Astrocyte of the hippocampus (primary cell): Measurements from ENCODE around the gene FMN1.

ENCODE experiments used
- DNase-seq: peaks from one replicate; pipeline ENCODE4 v3.0.0; 2011; ENCODE audit warnings: low read depth, low spot score

Gene FMN1

GRCh38 chr15:32886459-32886858 lies 308.1 kb downstream of the FMN1 start:
- no peak for DNase-seq

GRCh38 chr15:32885713-32886112 lies 308.8 kb downstream of the FMN1 start:
- DNase-seq, result no peak

- peak; percentile 20 for DNase-seq
These were observed 310.4 kb downstream of the FMN1 start for GRCh38 chr15:32884146-32884545.

- no peak for DNase-seq
These were observed 311.6 kb downstream of the FMN1 start for GRCh38 chr15:32882955-32883354.

- DNase-seq, result no peak
These were observed 313.0 kb downstream of the FMN1 start for GRCh38 chr15:32881528-32881927.

GRCh38 chr15:32880642-32881041 lies 313.9 kb downstream of the FMN1 start:
- no peak for DNase-seq

- DNase-seq, result no peak
These were observed 314.5 kb downstream of the FMN1 start for GRCh38 chr15:32879980-32880379.

- DNase-seq, result no peak
These were observed 315.4 kb downstream of the FMN1 start for GRCh38 chr15:32878869-32879805.

- DNase-seq, result no peak
These were observed 316.2 kb downstream of the FMN1 start for GRCh38 chr15:32878342-32878741.

GRCh38 chr15:32877252-32878019 lies 317.1 kb downstream of the FMN1 start:
- DNase-seq, result peak; percentile 33

GRCh38 chr15:32873284-32874114 lies 321.0 kb downstream of the FMN1 start:
- DNase-seq, result no peak

GRCh38 chr15:32872621-32873283 lies 321.8 kb downstream of the FMN1 start:
- no peak for DNase-seq

GRCh38 chr15:32871883-32872282 lies 322.6 kb downstream of the FMN1 start:
- DNase-seq, result no peak

- DNase-seq, result peak; percentile 92
These were observed 324.1 kb downstream of the FMN1 start for GRCh38 chr15:32870240-32871033.

- DNase-seq, result no peak
These were observed 324.7 kb downstream of the FMN1 start for GRCh38 chr15:32869776-32870175.

- peak; percentile 64 for DNase-seq
These were observed 327.2 kb downstream of the FMN1 start for GRCh38 chr15:32867313-32867626.

GRCh38 chr15:32866454-32867312 lies 327.8 kb downstream of the FMN1 start:
- no peak for DNase-seq

- DNase-seq, result no peak
These were observed 329.7 kb downstream of the FMN1 start for GRCh38 chr15:32864841-32865240.

- DNase-seq, result no peak
These were observed 330.5 kb downstream of the FMN1 start for GRCh38 chr15:32864051-32864450.

- DNase-seq, result peak; percentile 88
These were observed 332.8 kb downstream of the FMN1 start for GRCh38 chr15:32861761-32862160.
